Keratinocyte (primary cell): ENCODE data around the gene ENTPD6. TPM values are rescaled to one million over a fixed set of nuclear protein-coding genes. Genes with fewer than 3 reads are reported as not detected.

Experiments used
- DNase-seq: peaks from one replicate; pipeline ENCODE4 v3.0.0-alpha.2; 2011; ENCODE audit warnings: low read depth, missing footprints, low spot score
- FAIRE-seq: peaks from 2 replicates; lab custom pipeline; 2011; peaks lifted over from hg19 to GRCh38; lab: Jason Lieb, UNC
- H2AFZ ChIP-seq: 2 replicates; pipeline ENCODE4 v1.6.0; 2012; ENCODE audit warnings: low read length, control low read depth, inconsistent platforms; ENCODE audit not compliant: control insufficient read depth
- H3K27ac ChIP-seq: 2 replicates; pipeline ENCODE4 v1.5.1; 2011; ENCODE audit warnings: low read length; ENCODE audit not compliant: control insufficient read depth, insufficient read depth
- H3K27me3 ChIP-seq: 3 replicates; pipeline ENCODE4 v1.6.0; 2011; ENCODE audit warnings: low read length; ENCODE audit not compliant: control insufficient read depth, insufficient read depth; ENCODE audit errors: extremely low read depth
- H3K36me3 ChIP-seq, 2 experiments: 2 replicates in 1 of 2; 3 replicates in 1 of 2; pipeline ENCODE4 v1.5.1; 2011; ENCODE audit warnings: low read length in 2 of 2, mild to moderate bottlenecking in 1 of 2; ENCODE audit not compliant: control insufficient read depth in 2 of 2, insufficient read depth in 2 of 2; ENCODE audit errors: extremely low read depth in 1 of 2
- H3K4me1 ChIP-seq: 3 replicates; pipeline ENCODE4 v1.5.1; 2011; ENCODE audit warnings: low read length; ENCODE audit not compliant: control insufficient read depth, insufficient read depth; ENCODE audit errors: extremely low read depth
- H3K4me2 ChIP-seq: 3 replicates; pipeline ENCODE4 v1.6.0; 2011; ENCODE audit warnings: low read depth, low read length; ENCODE audit not compliant: control insufficient read depth, insufficient read depth; ENCODE audit errors: extremely low read depth
- H3K4me3 ChIP-seq, 3 experiments: fragments of 200-600 bp in 1 of 3; sonication (generic) in 1 of 3; 2 replicates in 2 of 3; 3 replicates in 1 of 3; pipeline ENCODE4 v1.5.1; 2011 to 2016; ENCODE audit warnings: low read length in 3 of 3, mild to moderate bottlenecking in 3 of 3, control low read depth in 2 of 3, inconsistent platforms in 1 of 3, low read depth in 1 of 3, mixed read lengths in 1 of 3, mixed run types in 1 of 3, moderate library complexity in 1 of 3; ENCODE audit not compliant: control insufficient read depth in 2 of 3, insufficient read depth in 2 of 3; ENCODE audit errors: extremely low read depth in 1 of 3
- H3K79me2 ChIP-seq: 2 replicates; pipeline ENCODE4 v1.6.0; 2012; ENCODE audit warnings: low read length; ENCODE audit not compliant: control insufficient read depth, insufficient read depth
- H3K9ac ChIP-seq: 3 replicates; pipeline ENCODE4 v1.6.0; 2011; ENCODE audit warnings: low read length; ENCODE audit not compliant: control insufficient read depth, insufficient read depth; ENCODE audit errors: extremely low read depth
- H3K9me1 ChIP-seq: 3 replicates; pipeline ENCODE4 v1.6.0; 2011; ENCODE audit warnings: low read length; ENCODE audit not compliant: control insufficient read depth, insufficient read depth; ENCODE audit errors: extremely low read depth
- H3K9me3 ChIP-seq: 2 replicates; pipeline ENCODE4 v1.5.1; 2012; ENCODE audit warnings: low read depth, low read length; ENCODE audit not compliant: control insufficient read depth
- H4K20me1 ChIP-seq: 3 replicates; pipeline ENCODE4 v1.6.0; 2011; ENCODE audit warnings: low read length; ENCODE audit not compliant: control insufficient read depth, insufficient read depth; ENCODE audit errors: extremely low read depth
- EZH2 ChIP-seq: IDR thresholded peaks from one replicate; pipeline ENCODE4 v1.6.1; 2012; ENCODE audit warnings: inconsistent platforms, mild to moderate bottlenecking, low read length, moderate library complexity
- dilution Hi-C: fragments of 300-500 bp; cut with MboI; formaldehyde crosslinking; loops from one replicate; pipeline ENCODE4 v1.7.0; 2020; ENCODE audit warnings: low sequenced_read_pairs; ENCODE audit not compliant: extremely low pct_ligation_motif_present
- polyA plus RNA-seq, 5 experiments: library from polyadenylated mRNA; depleted of rRNA in 3 of 5; stranded (reverse) in 3 of 5; stranded (forward) in 1 of 5; unstranded in 1 of 5; fragments of >200 nt; gene quantifications; 1 replicate in 1 of 5; 2 replicates in 3 of 5; 3 replicates in 1 of 5; pipeline versions ENCODE4 v1.2.1 to v1.2.3, GENCODE V29; 2011 to 2012; ENCODE audit warnings: missing spikeins in 2 of 5, low read depth in 1 of 5, low replicate concordance in 1 of 5
- TF ChIP-seq, protein P1 (sequence below), 3 experiments: IDR thresholded peaks in 1 of 3; conservative IDR thresholded peaks in 1 of 3; optimal IDR thresholded peaks in 1 of 3; 2 replicates in 2 of 3; 3 replicates in 1 of 3; pipeline versions ENCODE3 to v1.5.1; 2011; ENCODE audit warnings: low read length in 3 of 3, mild to moderate bottlenecking in 3 of 3, moderate library complexity in 2 of 3, control low read depth in 1 of 3, inconsistent platforms in 1 of 3; ENCODE audit not compliant: insufficient read depth in 2 of 3; ENCODE audit errors: extremely low read depth in 1 of 3

The ENTPD6 gene
- polyA plus RNA-seq, 1 donor (not counting 4 experiments of a cell fraction or from before 2014, with no cell fraction given) = 57.8 TPM

GRCh38 chr20:25270829-25271251, 75.3 kb downstream of the ENTPD6 start:
- H3K9me1 ChIP-seq = no peaks in the 10 kb centered on the region
- H3K4me2 ChIP-seq = no peak overlapping the region
- H2AFZ ChIP-seq = no peak overlapping the region
- H3K27ac ChIP-seq = no peak overlapping the region
- H3K9ac ChIP-seq = no peak overlapping the region
- no peak for FAIRE-seq
- TF ChIP-seq, protein P1, sequence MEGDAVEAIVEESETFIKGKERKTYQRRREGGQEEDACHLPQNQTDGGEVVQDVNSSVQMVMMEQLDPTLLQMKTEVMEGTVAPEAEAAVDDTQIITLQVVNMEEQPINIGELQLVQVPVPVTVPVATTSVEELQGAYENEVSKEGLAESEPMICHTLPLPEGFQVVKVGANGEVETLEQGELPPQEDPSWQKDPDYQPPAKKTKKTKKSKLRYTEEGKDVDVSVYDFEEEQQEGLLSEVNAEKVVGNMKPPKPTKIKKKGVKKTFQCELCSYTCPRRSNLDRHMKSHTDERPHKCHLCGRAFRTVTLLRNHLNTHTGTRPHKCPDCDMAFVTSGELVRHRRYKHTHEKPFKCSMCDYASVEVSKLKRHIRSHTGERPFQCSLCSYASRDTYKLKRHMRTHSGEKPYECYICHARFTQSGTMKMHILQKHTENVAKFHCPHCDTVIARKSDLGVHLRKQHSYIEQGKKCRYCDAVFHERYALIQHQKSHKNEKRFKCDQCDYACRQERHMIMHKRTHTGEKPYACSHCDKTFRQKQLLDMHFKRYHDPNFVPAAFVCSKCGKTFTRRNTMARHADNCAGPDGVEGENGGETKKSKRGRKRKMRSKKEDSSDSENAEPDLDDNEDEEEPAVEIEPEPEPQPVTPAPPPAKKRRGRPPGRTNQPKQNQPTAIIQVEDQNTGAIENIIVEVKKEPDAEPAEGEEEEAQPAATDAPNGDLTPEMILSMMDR (optimal IDR thresholded peaks at IDR 0.05 in 1 of 3, IDR thresholded peaks at IDR 0.05 in 1 of 3, conservative IDR thresholded peaks at IDR 0.05 in 1 of 3; ENCODE audit: extremely low read depth in 1 of 3, insufficient read depth in 2 of 3, low read length in 3 of 3) = no peak
- TF ChIP-seq EZH2 = no peak
- no peak for DNase-seq
- dilution Hi-C loops = no loop called here
- H3K4me3 ChIP-seq = no peak overlapping the region
- peaks cover 5% of the 10 kb centered on the region for H4K20me1 ChIP-seq
- H3K9me3 ChIP-seq = no peaks in the 10 kb centered on the region
- peaks cover 35% of the 10 kb centered on the region for H3K79me2 ChIP-seq
- H3K36me3 ChIP-seq = peaks cover 62 to 64% of the 10 kb centered on the region in 2 experiments
- no peaks in the 10 kb centered on the region for H3K27me3 ChIP-seq
- no peaks in the 10 kb centered on the region for H3K4me1 ChIP-seq

DNA sequence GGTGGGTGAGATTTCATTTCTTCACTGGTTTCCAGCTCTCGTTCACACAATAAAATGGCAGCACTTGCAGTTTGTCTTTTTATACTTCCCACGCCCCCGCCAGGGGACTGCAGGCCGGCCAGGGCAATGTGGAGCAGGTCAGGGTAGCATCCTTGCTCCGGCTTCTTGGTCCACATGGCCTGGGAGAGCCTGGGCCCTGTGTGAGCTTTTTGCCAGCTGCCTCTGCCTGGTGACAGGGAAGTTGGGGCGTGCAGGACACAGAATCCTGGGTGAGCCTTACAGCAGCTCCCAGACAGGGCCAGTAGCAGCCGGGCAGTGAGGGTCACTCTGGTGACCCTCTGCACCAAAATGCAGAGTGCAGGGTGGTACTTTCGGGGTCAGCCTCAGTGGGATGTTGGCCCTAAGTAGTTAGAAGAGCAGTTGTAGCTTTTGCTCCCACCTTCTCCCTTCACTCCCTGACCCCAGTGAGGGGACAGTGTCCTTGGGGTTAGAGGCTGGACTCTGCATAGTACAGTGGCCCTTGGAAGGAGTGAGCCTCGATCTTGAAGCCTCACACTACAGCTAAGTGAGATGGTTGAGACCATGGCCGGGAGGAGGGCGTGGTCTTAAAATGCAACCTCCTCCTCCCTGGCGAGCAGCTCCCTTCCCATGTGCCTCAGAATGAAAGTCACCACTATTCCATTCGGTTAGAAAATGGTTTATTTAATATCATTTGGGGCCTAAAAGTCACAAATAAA, 76.1 kb downstream of the ENTPD6 start:
- no peak overlapping the region for H3K27ac ChIP-seq
- no peak overlapping the region for H3K4me2 ChIP-seq
- no peaks in the 10 kb centered on the region for H3K9me1 ChIP-seq
- H3K4me1 ChIP-seq = no peaks in the 10 kb centered on the region
- no peaks in the 10 kb centered on the region for H3K27me3 ChIP-seq
- no peak overlapping the region for H3K9ac ChIP-seq
- H3K4me3 ChIP-seq = no peak overlapping the region
- FAIRE-seq = no peak
- TF ChIP-seq EZH2 = no peak
- TF ChIP-seq, protein P1 (optimal IDR thresholded peaks at IDR 0.05 in 1 of 3, IDR thresholded peaks at IDR 0.05 in 1 of 3, conservative IDR thresholded peaks at IDR 0.05 in 1 of 3; ENCODE audit: extremely low read depth in 1 of 3, insufficient read depth in 2 of 3, low read length in 3 of 3) = no peak
- H4K20me1 ChIP-seq = peaks cover 5% of the 10 kb centered on the region
- dilution Hi-C loops = no loop called here
- no peak for DNase-seq
- H2AFZ ChIP-seq = no peak overlapping the region
- peaks cover 63 to 70% of the 10 kb centered on the region in 2 experiments for H3K36me3 ChIP-seq
- peaks cover 33% of the 10 kb centered on the region for H3K79me2 ChIP-seq
- H3K9me3 ChIP-seq = no peaks in the 10 kb centered on the region
